Neuronal stem cell (in vitro differentiated cells): ENCODE measurements around the gene ESYT1.
A peak's percentile ranks its signal among the peaks of the same experiment; 100 is the strongest.
"Not testable (repeated sequence)": the region's sequence is repeated elsewhere in the genome, so short reads cannot be mapped to it uniquely, and the experiment has no call there.

Source experiments
- DNase-seq: peaks from one replicate; pipeline ENCODE4 v3.0.0-alpha.2; 2013; ENCODE audit warnings: low spot score
- H2AFZ ChIP-seq: one replicate; pipeline ENCODE4 v1.6.1; 2013; ENCODE audit warnings: mild to moderate bottlenecking, low read length, inconsistent platforms
- H2AK5ac ChIP-seq: 2 replicates; pipeline ENCODE4 v1.6.1; 2013; ENCODE audit warnings: low read depth, mild to moderate bottlenecking, inconsistent platforms, low read length, moderate library complexity, mixed read lengths
- H2BK120ac ChIP-seq: 2 replicates; pipeline ENCODE4 v1.6.1; 2013; ENCODE audit warnings: low read depth, mild to moderate bottlenecking, inconsistent platforms, low read length, moderate library complexity, mixed read lengths
- H2BK12ac ChIP-seq: one replicate; pipeline ENCODE4 v1.6.1; 2013; ENCODE audit warnings: low read length, inconsistent platforms
- H2BK15ac ChIP-seq: 2 replicates; pipeline ENCODE4 v1.6.1; 2013; ENCODE audit warnings: mild to moderate bottlenecking, low read length, inconsistent platforms, mixed read lengths
- H2BK5ac ChIP-seq: one replicate; pipeline ENCODE4 v1.6.1; 2013; ENCODE audit warnings: inconsistent platforms, mild to moderate bottlenecking, low read length, moderate library complexity
- H3K14ac ChIP-seq: one replicate; pipeline ENCODE4 v1.6.1; 2013; ENCODE audit warnings: low read length, inconsistent platforms
- H3K18ac ChIP-seq: 2 replicates; pipeline ENCODE4 v1.6.1; 2013; ENCODE audit warnings: low read length, inconsistent platforms
- H3K23ac ChIP-seq: 2 replicates; pipeline ENCODE4 v1.6.1; 2013; ENCODE audit warnings: low read depth, mild to moderate bottlenecking, mixed read lengths, low read length, inconsistent platforms; ENCODE audit not compliant: poor library complexity
- H3K27ac ChIP-seq: replicated peaks from 3 replicates; pipeline ENCODE4 v1.5.1; 2013; ENCODE audit warnings: low read length, inconsistent platforms
- H3K27me3 ChIP-seq, 3 experiments: 2 replicates each; pipeline ENCODE4 v1.6.1; 2013; ENCODE audit warnings: low read length in 3 of 3, mild to moderate bottlenecking in 2 of 3, inconsistent platforms in 1 of 3, low read depth in 1 of 3, mixed read lengths in 1 of 3, moderate library complexity in 1 of 3; ENCODE audit not compliant: control insufficient read depth in 3 of 3, insufficient read depth in 3 of 3
- H3K36me3 ChIP-seq, 2 donors: replicated peaks in 1 of 2; 2 replicates each; pipeline ENCODE4 v1.6.1; 2013; ENCODE audit warnings: low read length in 2 of 2; ENCODE audit not compliant: control insufficient read depth in 2 of 2, insufficient read depth in 2 of 2
- H3K4ac ChIP-seq: 2 replicates; pipeline ENCODE4 v1.6.1; 2013; ENCODE audit warnings: inconsistent platforms, mild to moderate bottlenecking, low read length, moderate library complexity
- H3K4me1 ChIP-seq, 2 donors: 1 replicate in 1 of 2; 2 replicates in 1 of 2; pipeline ENCODE4 v1.6.1; 2013; ENCODE audit warnings: low read length in 2 of 2, low read depth in 1 of 2; ENCODE audit not compliant: control insufficient read depth in 2 of 2, insufficient read depth in 1 of 2
- H3K4me2 ChIP-seq: one replicate; pipeline ENCODE4 v1.6.1; 2013; ENCODE audit warnings: mild to moderate bottlenecking, low read length, inconsistent platforms; ENCODE audit not compliant: insufficient read depth, poor library complexity, severe bottlenecking
- H3K4me3 ChIP-seq, 2 donors: 2 replicates each; pipeline ENCODE4 v1.5.1; 2013; ENCODE audit warnings: low read length in 2 of 2, mild to moderate bottlenecking in 2 of 2, inconsistent platforms in 1 of 2, moderate library complexity in 1 of 2
- H3K79me1 ChIP-seq: one replicate; pipeline ENCODE4 v1.6.1; 2013; ENCODE audit warnings: low read depth, mild to moderate bottlenecking, inconsistent platforms, low read length, moderate library complexity
- H3K9ac ChIP-seq: one replicate; pipeline ENCODE4 v1.6.1; 2013; ENCODE audit warnings: mild to moderate bottlenecking, low read depth, low read length, inconsistent platforms; ENCODE audit not compliant: poor library complexity
- H3K9me3 ChIP-seq, 2 donors: replicated peaks in 1 of 2; 2 replicates each; pipeline versions ENCODE3 to v1.6.1; 2013; ENCODE audit warnings: low read length in 2 of 2, mild to moderate bottlenecking in 2 of 2, inconsistent platforms in 1 of 2, low read depth in 1 of 2, mixed read lengths in 1 of 2, moderate library complexity in 1 of 2; ENCODE audit not compliant: control insufficient read depth in 2 of 2, insufficient read depth in 1 of 2
- H4K8ac ChIP-seq: one replicate; pipeline ENCODE4 v1.6.1; 2013; ENCODE audit warnings: low read depth, mild to moderate bottlenecking, inconsistent platforms, low read length, moderate library complexity
- H4K91ac ChIP-seq: one replicate; pipeline ENCODE4 v1.6.1; 2013; ENCODE audit warnings: low read length, low read depth, mild to moderate bottlenecking, inconsistent platforms; ENCODE audit not compliant: poor library complexity
- WGBS, 2 donors: extraction: QIAGEN DNeasy Blood & Tissue Kit; methylation state at CpG; one replicate each; pipeline ENCODE4 v1.1.7; 2013; ENCODE audit warnings: missing lambda C conversion rate in 2 of 2, mixed read lengths in 1 of 2; ENCODE audit not compliant: insufficient read length in 2 of 2, insufficient replicate concordance in 1 of 2; ENCODE audit errors: extremely low coverage in 2 of 2; 5-methylcytosine and 5-hydroxymethylcytosine counted together

Gene ESYT1

DNA sequence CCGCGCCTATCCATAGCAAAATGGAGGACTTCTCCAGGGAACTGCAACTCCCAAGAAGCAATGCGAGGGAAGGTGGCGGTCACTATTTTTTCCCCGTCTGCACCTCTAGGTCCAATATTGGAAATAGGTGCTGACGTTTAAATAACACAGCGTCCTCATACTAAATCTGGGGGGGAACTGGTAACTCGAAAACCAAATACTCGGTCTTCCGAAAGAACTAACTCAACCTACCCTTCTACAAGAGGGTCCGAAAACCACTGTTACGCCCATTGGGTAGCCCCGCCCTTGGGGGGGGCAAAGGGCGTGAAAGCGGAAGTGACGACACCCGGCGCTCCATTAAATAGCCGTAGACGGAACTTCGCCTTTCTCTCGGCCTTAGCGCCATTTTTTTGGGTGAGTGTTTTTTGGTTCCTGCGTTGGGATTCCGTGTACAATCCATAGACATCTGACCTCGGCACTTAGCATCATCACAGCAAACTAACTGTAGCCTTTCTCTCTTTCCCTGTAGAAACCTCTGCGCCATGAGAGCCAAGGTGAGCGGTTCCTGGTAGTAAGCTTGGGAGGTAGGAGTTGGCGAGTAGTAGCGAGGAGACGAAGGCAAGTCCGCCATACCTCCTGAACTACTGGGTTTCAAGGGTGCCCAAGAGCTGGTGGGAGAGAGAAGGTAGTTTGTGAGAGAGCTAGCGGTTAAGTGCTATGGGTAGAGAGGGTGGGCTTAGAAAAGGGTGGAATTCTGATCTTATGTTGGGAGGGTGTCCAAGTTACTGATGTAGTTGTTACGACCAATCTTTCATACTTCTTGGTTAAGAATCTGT is 11.6 kb upstream of the ESYT1 start, which contains the start of gene RPL41:
TSS of gene RPL41 (plus strand) at position 367 of the 815 bp plus-strand sequence.
- H2AK5ac ChIP-seq, result no peak within 1 kb of the TSS
- no peaks in the 10 kb centered on the region for H3K27me3 ChIP-seq
- peaks cover 6 to 16% of the 10 kb centered on the region in 2 donors for H3K4me1 ChIP-seq
- H3K4me2 ChIP-seq, result peak within 1 kb of the TSS; percentile 72
- H3K9me3 ChIP-seq, result peaks cover 0 to 7% of the 10 kb centered on the region in 2 donors
- H3K14ac ChIP-seq, result no peak within 1 kb of the TSS
- H2BK12ac ChIP-seq, result peak within 1 kb of the TSS; percentile 35
- peak within 1 kb of the TSS; percentile 78 for H3K9ac ChIP-seq
- H3K36me3 ChIP-seq, result peaks cover 25 to 57% of the 10 kb centered on the region in 2 donors
- no peak within 1 kb of the TSS for H2BK120ac ChIP-seq
- H2BK15ac ChIP-seq, result no peak within 1 kb of the TSS
- no peak within 1 kb of the TSS for H2BK5ac ChIP-seq
- peak within 1 kb of the TSS; percentile 17 for H3K23ac ChIP-seq
- peak within 1 kb of the TSS; percentile 70 for H3K27ac ChIP-seq
- peak within 1 kb of the TSS; percentile 32 for H3K18ac ChIP-seq
- no peaks in the 10 kb centered on the region for H3K79me1 ChIP-seq
- H3K4me3 ChIP-seq, result peak within 1 kb of the TSS; percentile 67 to 83
- H4K8ac ChIP-seq, result no peak within 1 kb of the TSS
- H3K4ac ChIP-seq, result no peak within 1 kb of the TSS
- peak within 1 kb of the TSS; percentile 81 for H2AFZ ChIP-seq
- WGBS, 2 donors, result no CpG with 5 or more reads among the region's 34 CpGs
- peak; percentile 95 for DNase-seq
- H4K91ac ChIP-seq, result no peak within 1 kb of the TSS

DNA sequence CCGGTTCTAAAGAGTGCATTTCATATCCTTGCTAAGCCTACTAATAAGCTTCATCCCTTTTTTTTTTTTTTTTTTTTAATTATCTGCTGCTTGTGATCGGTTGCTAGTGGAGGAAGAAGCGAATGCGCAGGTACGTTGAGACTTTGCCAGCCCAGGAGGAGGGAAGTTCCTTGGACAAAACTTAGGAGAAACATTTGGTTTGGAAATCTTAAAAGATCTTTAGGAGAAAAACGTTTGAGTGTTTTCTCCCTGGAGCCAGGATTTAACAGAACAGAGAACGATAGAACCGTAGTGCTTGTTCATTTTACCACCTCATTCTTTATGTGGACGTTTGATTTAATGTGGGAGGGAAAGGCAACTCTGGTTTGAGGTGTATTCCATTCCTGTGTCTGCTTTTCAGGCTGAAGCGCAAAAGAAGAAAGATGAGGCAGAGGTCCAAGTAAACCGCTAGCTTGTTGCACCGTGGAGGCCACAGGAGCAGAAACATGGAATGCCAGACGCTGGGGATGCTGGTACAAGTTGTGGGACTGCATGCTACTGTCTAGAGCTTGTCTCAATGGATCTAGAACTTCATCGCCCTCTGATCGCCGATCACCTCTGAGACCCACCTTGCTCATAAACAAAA is 10.9 kb upstream of the ESYT1 start:
- not testable (repeated sequence) for H2BK15ac ChIP-seq, DNase-seq, H2BK5ac ChIP-seq, H2AFZ ChIP-seq, H3K27me3 ChIP-seq, H2BK12ac ChIP-seq, H4K91ac ChIP-seq, H2AK5ac ChIP-seq, H3K4ac ChIP-seq, H3K23ac ChIP-seq, H3K18ac ChIP-seq, H2BK120ac ChIP-seq, H3K14ac ChIP-seq, H4K8ac ChIP-seq, H3K79me1 ChIP-seq, H3K9me3 ChIP-seq
- H3K4me1 ChIP-seq, result peaks cover 6 to 16% of the 10 kb centered on the region in 2 donors
- peaks cover 24 to 58% of the 10 kb centered on the region in 2 donors for H3K36me3 ChIP-seq
- peak overlapping the region; percentile 70 for H3K27ac ChIP-seq
- peak overlapping the region; percentile 75 to 83 for H3K4me3 ChIP-seq
- peak overlapping the region; percentile 72 for H3K4me2 ChIP-seq
- H3K9ac ChIP-seq, result peak overlapping the region; percentile 78
- WGBS, 2 donors, result no CpG with 5 or more reads among the region's 16 CpGs

DNA sequence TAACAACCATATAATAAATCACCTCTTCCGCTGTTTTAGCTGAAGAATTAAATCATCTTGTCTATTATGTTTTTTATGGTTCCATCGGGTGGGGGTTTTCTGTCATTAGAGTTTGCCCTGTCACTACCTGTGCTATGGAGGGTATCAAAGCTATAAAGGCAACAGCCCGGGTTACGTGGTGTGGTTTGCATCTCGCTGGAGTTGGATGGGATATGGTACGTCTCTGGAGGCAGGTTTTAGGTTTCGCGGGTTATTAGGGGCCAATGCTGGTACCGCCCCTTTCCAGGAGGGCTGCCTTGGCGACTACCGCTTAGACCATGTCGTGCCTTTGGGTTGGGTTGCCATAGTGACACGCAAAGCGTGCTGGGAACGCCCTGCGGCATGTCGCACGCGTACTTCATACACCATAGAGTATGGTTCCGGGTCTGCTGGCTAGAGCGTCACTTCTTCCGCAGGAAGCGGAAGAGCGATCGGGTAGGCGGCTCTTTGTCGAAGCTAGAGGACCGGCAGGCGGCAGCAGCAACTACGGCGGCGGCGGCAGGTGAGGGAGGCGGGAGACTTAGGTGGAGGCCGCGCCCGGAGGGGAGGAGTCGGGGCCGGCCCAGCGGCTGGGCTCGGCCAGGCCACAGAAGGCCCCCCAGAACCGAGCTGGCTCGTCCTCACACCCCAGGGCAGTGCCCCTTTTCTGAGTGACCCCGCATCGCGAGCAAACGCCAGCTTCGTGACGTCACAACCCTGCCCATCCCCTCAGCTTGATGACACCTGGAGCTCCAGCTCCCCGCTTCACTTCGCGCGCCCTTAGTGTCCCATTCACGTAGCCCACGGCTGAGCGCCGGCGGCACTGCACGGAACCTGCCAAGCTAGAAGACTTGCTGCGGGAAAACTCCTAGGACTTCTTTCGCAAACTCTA is 10.0 kb upstream of the ESYT1 start, which contains the start of gene ZC3H10:
TSS of gene ZC3H10 (plus strand) at position 489 of the 910 bp plus-strand sequence. CDS start 2,297 bp downstream, outside the sequence.
- Histone ChIP-seq H4K8ac (no peak within 1 kb of the TSS), H2BK5ac (no peak within 1 kb of the TSS), H3K27ac (peak within 1 kb of the TSS; percentile 71), H3K18ac (peak within 1 kb of the TSS; percentile 94), H3K27me3 (no peaks in the 10 kb centered on the region), H3K9me3 (peaks cover 0 to 7% of the 10 kb centered on the region in 2 donors), H3K4ac (no peak within 1 kb of the TSS), H2BK12ac (no peak within 1 kb of the TSS), H3K9ac (peak within 1 kb of the TSS; percentile 94), H2BK15ac (no peak within 1 kb of the TSS), H3K36me3 (peaks cover 18 to 51% of the 10 kb centered on the region in 2 donors), H3K79me1 (no peaks in the 10 kb centered on the region), H3K4me3 (peak within 1 kb of the TSS; percentile 75 to 89), H2AFZ (peak within 1 kb of the TSS; percentile 84), H4K91ac (no peak within 1 kb of the TSS), H2AK5ac (no peak within 1 kb of the TSS), H3K4me2 (peak within 1 kb of the TSS; percentile 79), H3K23ac (peak within 1 kb of the TSS; percentile 97), H3K14ac (no peak within 1 kb of the TSS), H2BK120ac (no peak within 1 kb of the TSS), H3K4me1 (peaks cover 6 to 16% of the 10 kb centered on the region in 2 donors)
- no CpG with 5 or more reads among the region's 61 CpGs for WGBS, 2 donors
- DNase-seq, result peak; percentile 98
